ENCODE data around the gene SCIMP. TPM values are rescaled to one million over a fixed set of nuclear protein-coding genes. Genes with fewer than 3 reads are reported as not detected.

The SCIMP gene
- total and polyA plus RNA-seq, 2 of the 4 experiments (the other 2 are of a cell fraction), result not detected

DNA sequence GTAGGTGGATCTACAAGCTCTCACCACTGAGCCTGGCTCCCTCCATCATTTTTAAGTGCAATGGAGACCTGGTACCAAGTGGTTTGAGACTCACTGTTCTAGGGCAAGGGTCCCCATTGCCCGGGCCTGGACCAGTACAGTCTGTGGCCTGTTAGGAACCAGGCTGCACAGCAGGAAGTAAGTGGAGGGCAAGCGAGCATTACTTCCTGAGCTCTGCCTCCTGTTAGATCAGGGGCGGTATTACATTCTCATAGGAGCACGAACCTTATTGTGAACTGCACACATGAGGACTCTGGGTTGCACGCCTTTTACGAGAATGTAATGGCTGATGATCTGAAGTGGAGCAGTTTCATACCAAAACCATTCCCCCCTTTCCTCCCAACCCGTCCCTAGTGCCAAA is 36.2 kb downstream of the SCIMP start:
- no peak overlapping the region for H2BK120ac ChIP-seq (ENCODE audit: low read depth, low read length)
- intact Hi-C loops (cut with micrococcal nuclease) (loop anchor here (1.0 kb wide), 1 partner anchor 39 kb away; no protein-coding TSS in a partner anchor), in situ Hi-C loops (cut with MboI; ENCODE audit: low sequenced_read_pairs) (no loop called here), dilution Hi-C loops (cut with HindIII; ENCODE audit: low sequenced_read_pairs, unreplicated experiment) (no loop called here)
- no peak overlapping the region for H3K4me2 ChIP-seq (ENCODE audit: low read depth, low read length)
- H3K36me3 ChIP-seq (ENCODE audit: control insufficient read depth, insufficient read depth, low read length), result no peaks in the 10 kb centered on the region
- no peak overlapping the region for H4K8ac ChIP-seq (ENCODE audit: low read depth in 2 of 2, low read length in 2 of 2)
- WGBS, 2 experiments (ENCODE audit: extremely low coverage in 2 of 2, insufficient read length in 1 of 2), result no CpG with 5 or more reads among the region's 7 CpGs
- POLR2A ChIA-PET (ENCODE audit: unreplicated experiment), result no interaction called here
- peaks cover 3% of the 10 kb centered on the region; the same call in 1 of the 2 replicates for H3K9me1 ChIP-seq (ENCODE audit: insufficient read depth, low read length)
- H4K91ac ChIP-seq (ENCODE audit: insufficient read depth, low read depth, low read length), result no peak overlapping the region
- peaks cover 3% of the 10 kb centered on the region; the same call in 1 of the 2 replicates for H3K4me1 ChIP-seq (ENCODE audit: control insufficient read depth, insufficient read depth, low read length)
- no peaks in the 10 kb centered on the region for H3K9me3 ChIP-seq (ENCODE audit: control insufficient read depth, insufficient read depth, low read length)
- H3K14ac ChIP-seq (replicated peaks; ENCODE audit: low read depth, low read length), result no peak overlapping the region
- no peak overlapping the region for H3K4ac ChIP-seq (ENCODE audit: low read depth, low read length)
- no peak overlapping the region for H3K18ac ChIP-seq (ENCODE audit: low read depth, low read length)
- H2BK20ac ChIP-seq (ENCODE audit: low read depth, low read length), result no peak overlapping the region
- H3K56ac ChIP-seq (ENCODE audit: extremely low read depth, insufficient read depth, low read length), result no peak overlapping the region
- DNase-seq (no peak), ATAC-seq (ENCODE audit: low read depth) (no peak)
- no peaks in the 10 kb centered on the region for H3K27me3 ChIP-seq (ENCODE audit: control insufficient read depth, insufficient read depth, low read length)
- no peaks in the 10 kb centered on the region for H4K20me1 ChIP-seq (ENCODE audit: insufficient read depth, low read length)
- TF ChIP-seq CHD1 (IDR thresholded peaks at IDR 0.05; ENCODE audit: low read depth, low read length), result no peak
- TF ChIP-seq MAFK (IDR thresholded peaks at IDR 0.05; ENCODE audit: low read depth, low read length), result no peak
- TF ChIP-seq CTCF (conservative IDR thresholded peaks at IDR 0.05; ENCODE audit: low read depth, low read length), result no peak
- TF ChIP-seq POLR2A (IDR thresholded peaks at IDR 0.05; ENCODE audit: low read depth, low read length), result no peak
- no peak for TF ChIP-seq BHLHE40 (IDR thresholded peaks at IDR 0.05; ENCODE audit: low read depth, low read length)
- TF ChIP-seq, protein P1, sequence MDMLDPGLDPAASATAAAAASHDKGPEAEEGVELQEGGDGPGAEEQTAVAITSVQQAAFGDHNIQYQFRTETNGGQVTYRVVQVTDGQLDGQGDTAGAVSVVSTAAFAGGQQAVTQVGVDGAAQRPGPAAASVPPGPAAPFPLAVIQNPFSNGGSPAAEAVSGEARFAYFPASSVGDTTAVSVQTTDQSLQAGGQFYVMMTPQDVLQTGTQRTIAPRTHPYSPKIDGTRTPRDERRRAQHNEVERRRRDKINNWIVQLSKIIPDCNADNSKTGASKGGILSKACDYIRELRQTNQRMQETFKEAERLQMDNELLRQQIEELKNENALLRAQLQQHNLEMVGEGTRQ (IDR thresholded peaks at IDR 0.05; ENCODE audit: low read depth, low read length), result no peak
- TF ChIP-seq MAZ (IDR thresholded peaks at IDR 0.05; ENCODE audit: borderline replicate concordance, low read depth, low read length), result no peak
- H3K4me3 ChIP-seq (ENCODE audit: insufficient read depth, low read depth, low read length), result no peak overlapping the region
- H3K79me1 ChIP-seq (ENCODE audit: low read depth in 1 of 2, low read length in 2 of 2), result peaks cover 0 to 2% of the 10 kb centered on the region in 2 experiments; a peak in 2 of 4 replicates
- H3K9ac ChIP-seq (ENCODE audit: low read depth, low read length), result no peak overlapping the region
- no peak overlapping the region for H3K27ac ChIP-seq (ENCODE audit: insufficient read depth, low read length)
- H2BK5ac ChIP-seq (ENCODE audit: low read depth, low read length, poor library complexity, severe bottlenecking), result no peak overlapping the region
- no peak overlapping the region for H2AK5ac ChIP-seq (ENCODE audit: low read depth, low read length)
- BruUV-seq (replicated peaks), result no TSS peak
- no peak overlapping the region for H2AFZ ChIP-seq (replicated peaks; ENCODE audit: low read length, poor library complexity)
- no peak overlapping the region for H4K5ac ChIP-seq (ENCODE audit: low read depth, low read length)
- no peak overlapping the region for H2AK9ac ChIP-seq (replicated peaks; ENCODE audit: low read depth, low read length, poor library complexity)
- CTCF ChIA-PET, result no interaction called here
- no peak overlapping the region for H2BK15ac ChIP-seq (ENCODE audit: low read depth, low read length)
- no peak overlapping the region for H3K23ac ChIP-seq (ENCODE audit: low read depth, low read length)

Measured in IMR-90 (cell line).